IPS-18c (cell line): ENCODE measurements around the gene MAD2L1BP.
"Not testable (repeated sequence)": the region's sequence is repeated elsewhere in the genome, so short reads cannot be mapped to it uniquely, and the experiment has no call there.

Source experiments
- H3K4me3 ChIP-seq: 2 replicates; pipeline ENCODE4 v1.7.0; 2013; ENCODE audit warnings: low read depth, mild to moderate bottlenecking, low read length, moderate library complexity; ENCODE audit not compliant: insufficient read depth
- H3K9me3 ChIP-seq: one replicate; pipeline ENCODE4 v1.6.1; 2013; ENCODE audit warnings: mild to moderate bottlenecking, low read length, moderate library complexity; ENCODE audit not compliant: control insufficient read depth, insufficient read depth

Gene MAD2L1BP

GRCh38 chr6:43623880-43624785 lies 11.5 kb upstream of the MAD2L1BP start:
- no peak overlapping the region for H3K4me3 ChIP-seq
- no peaks in the 10 kb centered on the region for H3K9me3 ChIP-seq

DNA sequence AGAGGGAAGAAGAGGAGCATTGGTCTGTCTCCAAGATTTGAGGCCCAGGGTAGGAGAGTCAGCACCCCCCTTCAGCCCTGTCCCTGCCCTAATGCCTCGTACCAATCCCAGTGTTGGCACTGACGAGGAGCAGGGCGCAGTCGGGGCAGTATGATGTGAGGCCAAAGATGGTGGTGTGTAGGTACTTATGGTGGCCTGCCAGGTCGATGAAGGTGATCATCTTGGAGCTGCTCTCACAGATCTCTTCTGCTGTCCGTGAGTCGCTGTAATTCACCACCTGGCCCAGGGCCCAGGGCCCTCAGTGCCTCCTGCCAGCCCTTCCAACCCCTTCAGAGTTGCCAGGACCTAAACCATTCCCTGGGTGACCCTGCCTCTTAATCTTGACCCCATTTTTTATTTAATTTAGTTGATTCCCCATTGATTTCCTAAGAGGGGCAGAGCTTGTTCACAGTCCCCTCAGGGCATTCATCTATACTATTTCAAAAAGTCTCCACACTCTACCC lies 10.8 kb upstream of the MAD2L1BP start:
- Histone ChIP-seq H3K4me3 (no peak overlapping the region), H3K9me3 (no peaks in the 10 kb centered on the region)

DNA sequence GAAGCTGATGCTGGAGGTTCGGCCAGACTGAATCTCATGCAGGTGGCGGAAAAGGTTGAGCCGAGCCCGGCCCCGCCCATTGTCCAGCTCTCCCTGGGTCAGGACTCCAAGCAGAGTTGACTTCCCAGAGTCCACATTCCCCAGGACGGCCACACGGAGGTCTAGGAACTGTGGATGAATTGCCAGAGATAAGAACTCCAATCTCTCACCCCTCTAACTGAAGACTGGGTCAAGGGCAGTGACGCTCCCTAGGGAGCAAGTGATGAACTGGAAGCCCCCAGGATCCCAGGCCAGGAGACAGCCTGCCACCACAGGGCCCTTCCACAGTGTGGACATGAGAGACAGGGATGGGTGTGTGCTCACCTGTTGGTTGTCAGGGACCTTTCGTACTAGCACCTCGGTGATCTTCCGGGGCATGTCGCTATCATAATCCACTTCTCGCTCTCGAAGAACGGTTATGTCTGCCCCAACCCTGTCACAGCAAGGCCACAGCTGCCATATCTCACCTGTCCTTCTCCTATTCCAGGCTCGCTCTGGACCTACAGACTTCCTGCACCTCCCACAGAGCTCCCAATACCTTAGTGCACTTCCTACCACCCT lies 10.1 kb upstream of the MAD2L1BP start:
- no peaks in the 10 kb centered on the region for H3K9me3 ChIP-seq
- no peak overlapping the region for H3K4me3 ChIP-seq

DNA sequence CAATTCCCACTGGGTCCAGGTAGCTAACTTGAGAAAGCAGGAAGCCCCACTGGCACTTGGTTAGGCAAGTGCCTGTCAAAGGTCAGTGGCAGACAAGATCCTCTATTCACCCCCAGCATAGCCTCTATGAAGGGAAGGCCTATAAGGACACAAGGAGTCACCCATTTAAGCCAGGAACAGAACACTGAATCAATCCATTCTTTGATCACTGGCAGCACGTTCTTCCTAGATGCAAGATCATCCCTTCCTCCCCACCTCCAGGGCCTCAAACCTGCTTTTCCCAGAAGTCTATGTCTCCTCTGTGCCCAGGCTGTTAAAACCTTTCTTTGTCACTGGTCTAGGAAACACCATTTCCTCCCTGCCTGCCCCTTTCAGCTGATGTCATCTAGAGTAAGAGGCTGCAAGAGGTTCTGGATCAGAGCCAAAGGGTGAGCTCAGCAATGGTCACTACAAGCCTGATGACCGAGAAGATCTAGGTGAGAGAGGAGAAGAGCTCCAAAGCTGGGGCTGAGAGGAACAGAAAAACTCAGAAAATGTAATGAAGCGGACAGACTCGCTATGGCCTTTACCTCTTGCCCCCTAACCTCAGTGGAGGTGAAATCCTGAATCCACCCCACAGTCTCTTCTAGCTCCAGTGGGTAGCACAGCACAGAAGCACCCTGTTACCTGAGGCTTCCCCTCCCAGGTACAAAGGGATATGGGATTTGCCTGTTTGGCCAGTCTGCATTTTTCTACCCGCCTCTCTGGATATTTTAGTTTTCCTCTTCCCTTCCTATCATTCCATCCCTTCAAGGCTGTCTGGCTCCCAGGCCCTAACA lies 8.4 kb upstream of the MAD2L1BP start:
- H3K9me3 ChIP-seq = no peaks in the 10 kb centered on the region
- H3K4me3 ChIP-seq = no peak overlapping the region

DNA sequence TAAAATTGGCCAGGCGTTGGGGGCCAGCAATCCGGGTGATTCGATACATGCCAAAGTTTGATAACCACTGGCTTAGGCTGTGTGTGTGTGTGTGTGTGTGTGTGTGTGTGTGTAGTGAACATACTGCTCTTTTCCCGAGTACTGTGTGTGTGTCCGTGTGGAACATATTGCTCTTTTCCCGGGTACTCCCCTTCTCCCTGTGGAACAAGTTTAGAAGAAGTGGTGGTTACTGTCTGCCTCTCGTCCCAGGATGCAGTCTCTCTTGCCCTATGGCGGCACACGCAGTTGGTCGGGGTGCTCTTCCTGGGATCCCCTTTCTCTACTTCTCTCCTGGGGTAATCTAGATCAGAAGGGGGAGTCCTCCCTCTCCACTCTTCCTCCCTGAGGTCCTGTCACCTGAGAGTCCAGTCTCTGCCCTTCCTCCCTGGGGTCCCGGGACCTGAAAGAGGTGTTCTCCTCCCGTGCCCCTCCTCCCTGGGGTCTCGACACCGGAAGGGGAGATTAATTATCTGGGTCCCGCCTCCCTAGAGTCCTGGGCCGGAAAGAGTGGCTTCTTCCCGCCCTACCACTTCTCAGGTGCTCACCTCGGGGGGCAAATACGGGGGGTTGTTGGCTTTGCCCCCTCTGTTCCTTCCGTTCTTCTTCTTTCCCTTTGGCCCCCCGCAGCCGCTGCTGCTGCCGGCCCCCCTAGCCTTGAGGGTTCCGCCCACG lies 7.1 kb upstream of the MAD2L1BP start:
- Histone ChIP-seq H3K9me3 (no peaks in the 10 kb centered on the region), H3K4me3 (peak overlapping the region; percentile 84)

DNA sequence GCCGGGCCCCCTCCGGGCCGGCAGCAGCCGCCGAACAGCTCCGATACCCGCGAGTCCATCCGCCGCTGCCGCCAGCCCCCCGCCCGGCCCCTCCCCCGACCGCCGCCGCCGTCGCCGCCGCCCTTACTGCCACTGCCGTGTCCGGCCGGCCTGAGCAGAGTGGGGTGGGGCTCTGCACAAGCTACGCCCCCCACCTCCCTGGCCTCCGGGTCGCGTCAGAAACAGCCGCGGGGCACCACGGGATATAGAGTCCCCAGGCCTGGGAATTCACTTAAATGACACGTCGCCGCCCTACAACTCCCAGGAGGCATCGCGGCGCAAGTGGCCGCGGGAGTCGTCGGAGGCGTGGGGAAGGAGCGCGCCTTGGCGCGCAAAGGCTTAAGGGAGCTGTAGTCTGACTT lies 6.5 kb upstream of the MAD2L1BP start, which contains the start of gene GTPBP2:
Gene GTPBP2, minus strand, starts transcription at position 161 of the 401 bp plus-strand sequence. Its CDS starts 102 bp downstream, at position 59.
- Histone ChIP-seq H3K9me3 (no peaks in the 10 kb centered on the region), H3K4me3 (peak within 1 kb of the TSS; percentile 84)

DNA sequence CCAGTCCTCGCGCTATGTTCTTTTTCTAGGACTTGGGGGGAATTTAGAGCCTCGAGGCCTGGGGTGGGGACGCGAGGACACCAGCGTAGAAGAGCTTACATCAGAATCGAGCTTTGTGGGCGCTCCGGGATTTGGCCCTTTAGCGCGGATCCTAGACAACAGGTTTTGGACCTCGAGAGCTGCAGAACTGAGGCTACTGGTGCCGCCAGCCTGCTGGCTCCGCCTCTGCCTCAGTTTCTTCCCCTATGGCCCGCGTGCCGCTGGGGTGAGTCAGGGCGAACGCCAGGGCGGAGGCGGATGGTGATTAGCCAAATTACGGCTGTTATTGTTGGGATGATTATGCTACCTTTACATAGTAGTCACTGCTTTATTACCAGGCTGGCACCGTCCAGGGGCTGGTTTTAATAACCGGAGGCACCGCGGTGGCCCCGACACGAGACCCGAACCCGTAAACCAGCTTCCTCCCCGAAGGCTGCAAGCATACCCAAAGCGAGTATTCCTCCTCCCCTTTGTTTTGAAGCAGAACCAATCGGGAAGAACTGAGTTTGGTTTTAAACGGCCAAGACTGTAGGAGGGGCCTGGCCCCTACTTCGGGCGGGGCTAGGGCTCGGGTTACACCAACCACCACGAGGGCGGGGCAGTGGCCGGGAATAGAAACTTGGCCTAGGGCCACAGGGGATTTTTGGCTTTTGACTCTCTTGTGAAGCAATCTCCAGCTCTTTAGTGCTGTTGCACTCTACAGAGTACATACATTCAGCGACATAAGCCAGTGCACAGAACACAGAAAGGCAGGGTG lies 5.9 kb upstream of the MAD2L1BP start:
- peak overlapping the region; percentile 76 for H3K4me3 ChIP-seq
- H3K9me3 ChIP-seq = no peaks in the 10 kb centered on the region

DNA sequence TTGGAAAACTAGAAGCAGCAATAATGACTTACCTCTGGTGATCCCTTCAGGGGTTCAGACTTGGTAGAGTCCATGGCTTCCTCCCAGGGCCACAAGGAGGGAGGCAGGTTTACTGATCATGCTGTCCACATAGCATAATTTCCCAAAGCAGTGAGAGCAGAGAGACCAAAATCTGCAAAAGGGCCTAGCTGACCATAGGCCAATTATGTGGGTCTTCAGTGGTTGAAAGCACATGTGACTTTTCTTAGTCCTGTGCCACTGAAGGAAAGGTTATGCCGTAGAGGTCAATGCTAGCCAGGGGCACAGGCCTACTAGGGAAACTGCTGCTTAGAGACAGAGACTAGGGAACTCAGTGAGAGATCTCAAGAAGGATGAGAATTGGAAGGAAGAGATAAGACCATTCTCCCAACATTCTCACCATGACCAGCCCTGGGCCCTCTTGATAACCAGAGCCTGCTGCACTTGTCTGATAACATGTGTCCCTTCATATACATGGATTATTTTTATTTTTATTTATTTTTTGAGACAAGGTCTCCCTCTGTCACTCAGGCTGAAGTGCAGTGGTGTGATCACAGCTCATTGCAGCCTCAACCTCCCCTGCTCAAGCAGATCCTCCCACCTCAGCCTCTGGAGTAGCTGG lies 4.5 kb upstream of the MAD2L1BP start:
- H3K9me3 ChIP-seq = no peaks in the 10 kb centered on the region
- H3K4me3 ChIP-seq = no peak overlapping the region

GRCh38 chr6:43633002-43633401 lies 2.6 kb upstream of the MAD2L1BP start:
- not testable (repeated sequence) for H3K4me3 ChIP-seq

DNA sequence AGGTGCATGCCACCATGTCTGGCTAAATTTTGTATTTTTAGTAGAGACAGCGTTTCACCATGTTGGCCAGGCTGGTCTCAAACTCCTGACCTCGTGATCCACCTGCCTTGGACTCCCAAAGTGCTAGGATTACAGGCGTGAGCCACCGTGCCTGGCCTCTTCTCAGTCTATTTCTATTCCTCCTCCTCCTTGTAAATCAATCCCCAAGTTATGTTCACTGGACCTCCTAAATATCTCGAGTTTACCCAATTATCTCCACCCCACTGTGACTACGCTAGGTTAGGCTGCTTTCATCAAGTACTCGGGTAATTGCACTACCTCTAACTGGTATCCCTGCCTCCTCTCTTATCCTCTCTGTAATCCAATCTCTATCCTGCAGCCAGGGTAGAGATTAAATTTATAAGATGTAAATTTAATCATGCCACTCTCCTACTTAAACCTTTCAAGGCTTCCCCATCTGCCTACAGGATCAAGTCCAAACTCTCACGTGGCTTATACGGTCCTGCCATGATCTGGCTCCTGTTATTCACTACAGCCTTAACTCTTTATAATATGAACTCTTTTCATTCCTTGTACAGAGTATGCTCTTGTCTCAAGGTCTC lies 837 bp upstream of the MAD2L1BP start:
- H3K4me3 ChIP-seq = no peak overlapping the region
- no peaks in the 10 kb centered on the region for H3K9me3 ChIP-seq

More at GRCh38 chr6:43633002-43633401, 2.6 kb upstream of the MAD2L1BP start:
- H3K9me3 ChIP-seq = not testable (repeated sequence)

DNA sequence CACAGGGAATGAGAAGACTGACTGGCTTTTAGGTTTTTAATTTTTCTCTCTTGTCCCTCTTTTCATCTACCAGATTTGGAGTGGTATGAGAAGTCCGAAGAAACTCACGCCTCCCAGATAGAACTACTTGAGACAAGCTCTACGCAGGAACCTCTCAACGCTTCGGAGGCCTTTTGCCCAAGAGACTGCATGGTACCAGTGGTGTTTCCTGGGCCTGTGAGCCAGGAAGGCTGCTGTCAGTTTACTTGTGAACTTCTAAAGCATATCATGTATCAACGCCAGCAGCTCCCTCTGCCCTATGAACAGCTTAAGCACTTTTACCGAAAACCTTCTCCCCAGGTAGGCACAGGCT lies 644 bp downstream of the MAD2L1BP start:
- Histone ChIP-seq H3K9me3 (no peaks in the 10 kb centered on the region), H3K4me3 (peak overlapping the region; percentile 93)

DNA sequence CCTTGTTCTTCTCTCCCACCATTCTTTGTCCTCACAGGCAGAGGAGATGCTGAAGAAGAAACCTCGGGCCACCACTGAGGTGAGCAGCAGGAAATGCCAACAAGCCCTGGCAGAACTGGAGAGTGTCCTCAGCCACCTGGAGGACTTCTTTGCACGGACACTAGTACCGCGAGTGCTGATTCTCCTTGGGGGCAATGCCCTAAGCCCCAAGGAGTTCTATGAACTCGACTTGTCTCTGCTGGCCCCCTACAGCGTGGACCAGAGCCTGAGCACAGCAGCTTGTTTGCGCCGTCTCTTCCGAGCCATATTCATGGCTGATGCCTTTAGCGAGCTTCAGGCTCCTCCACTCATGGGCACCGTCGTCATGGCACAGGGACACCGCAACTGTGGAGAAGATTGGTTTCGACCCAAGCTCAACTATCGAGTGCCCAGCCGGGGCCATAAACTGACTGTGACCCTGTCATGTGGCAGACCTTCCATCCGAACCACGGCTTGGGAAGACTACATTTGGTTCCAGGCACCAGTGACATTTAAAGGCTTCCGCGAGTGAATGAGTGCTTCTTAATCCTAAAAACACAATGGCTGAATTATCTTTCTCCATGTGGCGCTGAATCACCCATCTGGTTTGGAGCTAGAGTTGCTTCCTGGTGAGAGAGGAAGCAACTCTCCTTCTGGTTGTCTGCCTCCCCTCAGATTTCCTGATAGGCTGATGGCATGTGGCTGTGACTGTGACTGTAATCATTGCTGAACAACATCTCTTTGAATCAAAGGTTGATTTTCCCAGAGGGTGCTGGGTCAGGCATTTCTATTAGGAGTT lies 4.6 kb downstream of the MAD2L1BP start:
- Histone ChIP-seq H3K4me3 (no peak overlapping the region), H3K9me3 (no peaks in the 10 kb centered on the region)

DNA sequence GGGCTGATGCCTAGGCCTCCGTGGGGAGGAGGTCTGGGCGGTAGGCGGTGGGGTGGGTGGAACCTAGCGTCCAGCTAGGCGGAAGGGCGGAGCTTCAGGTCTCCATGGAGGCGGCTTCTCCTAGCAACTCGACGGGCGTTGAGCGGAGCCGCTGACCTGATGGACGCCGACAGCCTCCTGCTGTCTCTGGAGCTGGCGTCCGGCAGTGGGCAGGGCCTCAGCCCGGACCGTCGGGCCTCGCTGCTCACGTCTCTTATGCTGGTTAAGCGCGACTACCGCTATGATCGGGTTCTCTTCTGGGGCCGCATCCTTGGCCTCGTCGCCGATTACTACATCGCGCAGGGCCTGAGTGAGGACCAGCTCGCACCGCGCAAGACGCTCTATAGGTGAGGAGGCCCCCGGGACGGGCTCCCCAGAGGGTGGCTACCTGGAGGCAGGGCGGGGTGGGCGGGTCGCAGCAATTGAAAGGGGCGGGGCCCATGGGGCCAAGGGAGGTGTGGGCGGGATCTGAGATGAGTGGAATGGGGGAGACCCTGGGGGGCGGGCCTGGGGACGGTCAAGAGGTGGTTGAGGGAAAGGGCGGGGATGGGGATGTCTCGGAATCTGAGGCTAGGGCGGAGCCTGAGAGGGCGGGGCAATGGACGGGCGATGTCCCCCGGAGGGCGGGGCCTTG lies 9.4 kb downstream of the MAD2L1BP start, which contains the start of gene RSPH9:
Gene RSPH9, plus strand, starts transcription at position 97 of the 673 bp plus-strand sequence. Its CDS starts 63 bp downstream, at position 160.
- H3K4me3 ChIP-seq = peak within 1 kb of the TSS; percentile 55
- H3K9me3 ChIP-seq = no peaks in the 10 kb centered on the region

GRCh38 chr6:43645613-43645964 lies 9.9 kb downstream of the MAD2L1BP start:
- H3K4me3 ChIP-seq = peak overlapping the region; percentile 55

More at GRCh38 chr6:43645613-43645964, 9.9 kb downstream of the MAD2L1BP start:
- no peaks in the 10 kb centered on the region for H3K9me3 ChIP-seq
